Ishikawa (cell line): ENCODE data around the gene CLGN.

Experiments
- CEBPB ChIP-seq: IDR thresholded peaks from 2 replicates; pipeline ENCODE4 v1.6.1; 2012
- EGR1 ChIP-seq: IDR thresholded peaks from 2 replicates; pipeline ENCODE4 v1.6.1; 2012
- EP300 ChIP-seq: IDR thresholded peaks from 2 replicates; pipeline ENCODE4 v1.6.1; 2012; ENCODE audit warnings: borderline replicate concordance
- FOXM1 ChIP-seq: IDR thresholded peaks from 2 replicates; pipeline ENCODE4 v1.6.1; 2012; ENCODE audit warnings: low read depth, borderline replicate concordance
- MAX ChIP-seq: IDR thresholded peaks from 2 replicates; pipeline ENCODE4 v1.6.1; 2012
- RAD21 ChIP-seq: IDR thresholded peaks from 2 replicates; pipeline ENCODE4 v1.6.1; 2012; ENCODE audit warnings: low read depth
- TAF1 ChIP-seq: IDR thresholded peaks from 2 replicates; pipeline ENCODE4 v1.6.1; 2012; ENCODE audit warnings: low read depth, mild to moderate bottlenecking
- TCF12 ChIP-seq: IDR thresholded peaks from 2 replicates; pipeline ENCODE4 v1.6.1; 2012; ENCODE audit warnings: low read depth
- TEAD4 ChIP-seq: IDR thresholded peaks from 2 replicates; pipeline ENCODE4 v1.6.1; 2012
- YY1 ChIP-seq: IDR thresholded peaks from 2 replicates; pipeline ENCODE4 v1.6.1; 2012; ENCODE audit warnings: low read depth
- ZBTB7A ChIP-seq: IDR thresholded peaks from 2 replicates; pipeline ENCODE4 v1.6.1; 2012; ENCODE audit warnings: low read depth
- TF ChIP-seq, protein P1 (sequence below): IDR thresholded peaks from 2 replicates; pipeline ENCODE4 v1.6.1; 2012; ENCODE audit warnings: low read depth, mild to moderate bottlenecking

DNA sequence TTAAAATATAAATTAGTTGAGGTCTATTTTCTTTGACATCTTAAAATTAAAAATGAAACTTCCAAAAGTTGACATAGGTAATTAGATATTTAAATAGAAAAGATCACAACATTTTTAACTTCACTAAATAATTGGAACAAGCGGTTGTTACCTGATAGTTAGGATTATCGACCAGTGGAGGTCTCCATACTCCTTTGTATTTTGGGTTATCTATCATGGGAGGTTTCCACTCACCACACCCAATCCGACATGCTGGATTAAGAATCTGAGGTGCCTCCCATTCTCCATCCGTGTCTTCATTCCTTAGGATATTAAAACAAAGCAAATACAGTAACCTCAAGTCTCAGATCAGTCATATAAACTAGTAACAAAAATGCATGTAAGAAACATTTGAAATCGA lies 31.8 kb downstream of the CLGN start:
- TF ChIP-seq EP300 = no peak
- TF ChIP-seq FOXM1 = no peak
- no peak for TF ChIP-seq CEBPB
- TF ChIP-seq, protein P1, sequence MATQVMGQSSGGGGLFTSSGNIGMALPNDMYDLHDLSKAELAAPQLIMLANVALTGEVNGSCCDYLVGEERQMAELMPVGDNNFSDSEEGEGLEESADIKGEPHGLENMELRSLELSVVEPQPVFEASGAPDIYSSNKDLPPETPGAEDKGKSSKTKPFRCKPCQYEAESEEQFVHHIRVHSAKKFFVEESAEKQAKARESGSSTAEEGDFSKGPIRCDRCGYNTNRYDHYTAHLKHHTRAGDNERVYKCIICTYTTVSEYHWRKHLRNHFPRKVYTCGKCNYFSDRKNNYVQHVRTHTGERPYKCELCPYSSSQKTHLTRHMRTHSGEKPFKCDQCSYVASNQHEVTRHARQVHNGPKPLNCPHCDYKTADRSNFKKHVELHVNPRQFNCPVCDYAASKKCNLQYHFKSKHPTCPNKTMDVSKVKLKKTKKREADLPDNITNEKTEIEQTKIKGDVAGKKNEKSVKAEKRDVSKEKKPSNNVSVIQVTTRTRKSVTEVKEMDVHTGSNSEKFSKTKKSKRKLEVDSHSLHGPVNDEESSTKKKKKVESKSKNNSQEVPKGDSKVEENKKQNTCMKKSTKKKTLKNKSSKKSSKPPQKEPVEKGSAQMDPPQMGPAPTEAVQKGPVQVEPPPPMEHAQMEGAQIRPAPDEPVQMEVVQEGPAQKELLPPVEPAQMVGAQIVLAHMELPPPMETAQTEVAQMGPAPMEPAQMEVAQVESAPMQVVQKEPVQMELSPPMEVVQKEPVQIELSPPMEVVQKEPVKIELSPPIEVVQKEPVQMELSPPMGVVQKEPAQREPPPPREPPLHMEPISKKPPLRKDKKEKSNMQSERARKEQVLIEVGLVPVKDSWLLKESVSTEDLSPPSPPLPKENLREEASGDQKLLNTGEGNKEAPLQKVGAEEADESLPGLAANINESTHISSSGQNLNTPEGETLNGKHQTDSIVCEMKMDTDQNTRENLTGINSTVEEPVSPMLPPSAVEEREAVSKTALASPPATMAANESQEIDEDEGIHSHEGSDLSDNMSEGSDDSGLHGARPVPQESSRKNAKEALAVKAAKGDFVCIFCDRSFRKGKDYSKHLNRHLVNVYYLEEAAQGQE = no peak
- peak; percentile 15; the same call in 1 of the 2 replicates for TF ChIP-seq RAD21
- no peak for TF ChIP-seq TCF12
- no peak for TF ChIP-seq YY1
- TF ChIP-seq TAF1 = no peak
- no peak for TF ChIP-seq MAX
- TF ChIP-seq EGR1 = no peak
- no peak for TF ChIP-seq ZBTB7A
- no peak for TF ChIP-seq TEAD4
